Epithelial cell of proximal tubule (primary cell): Measurements from ENCODE around the gene SSC5D. TPM values are rescaled to one million over a fixed set of nuclear protein-coding genes. Genes with fewer than 3 reads are reported as not detected.
"Not testable (repeated sequence)": the region's sequence is repeated elsewhere in the genome, so short reads cannot be mapped to it uniquely, and the experiment has no call there.

Experiments
- DNase-seq: peaks from one replicate; pipeline ENCODE4 v3.0.0-alpha.2; 2011; ENCODE audit warnings: low read depth
- H3K4me3 ChIP-seq: 2 replicates; pipeline ENCODE4 v1.5.1; 2011; ENCODE audit warnings: low read depth, mild to moderate bottlenecking, low read length
- total RNA-seq: library from RNA; depleted of rRNA; stranded (reverse); fragments of >200 nt; gene quantifications from 2 replicates; pipeline ENCODE4 v1.2.3, GENCODE V29; 2015
- TF ChIP-seq, protein P1 (sequence below): conservative IDR thresholded peaks from 2 replicates; pipeline ENCODE4 v1.5.1; 2012; ENCODE audit warnings: low read depth, mild to moderate bottlenecking, low read length

The SSC5D gene
- total RNA-seq, 1 donor from 2014 or later = 0.86 TPM

DNA sequence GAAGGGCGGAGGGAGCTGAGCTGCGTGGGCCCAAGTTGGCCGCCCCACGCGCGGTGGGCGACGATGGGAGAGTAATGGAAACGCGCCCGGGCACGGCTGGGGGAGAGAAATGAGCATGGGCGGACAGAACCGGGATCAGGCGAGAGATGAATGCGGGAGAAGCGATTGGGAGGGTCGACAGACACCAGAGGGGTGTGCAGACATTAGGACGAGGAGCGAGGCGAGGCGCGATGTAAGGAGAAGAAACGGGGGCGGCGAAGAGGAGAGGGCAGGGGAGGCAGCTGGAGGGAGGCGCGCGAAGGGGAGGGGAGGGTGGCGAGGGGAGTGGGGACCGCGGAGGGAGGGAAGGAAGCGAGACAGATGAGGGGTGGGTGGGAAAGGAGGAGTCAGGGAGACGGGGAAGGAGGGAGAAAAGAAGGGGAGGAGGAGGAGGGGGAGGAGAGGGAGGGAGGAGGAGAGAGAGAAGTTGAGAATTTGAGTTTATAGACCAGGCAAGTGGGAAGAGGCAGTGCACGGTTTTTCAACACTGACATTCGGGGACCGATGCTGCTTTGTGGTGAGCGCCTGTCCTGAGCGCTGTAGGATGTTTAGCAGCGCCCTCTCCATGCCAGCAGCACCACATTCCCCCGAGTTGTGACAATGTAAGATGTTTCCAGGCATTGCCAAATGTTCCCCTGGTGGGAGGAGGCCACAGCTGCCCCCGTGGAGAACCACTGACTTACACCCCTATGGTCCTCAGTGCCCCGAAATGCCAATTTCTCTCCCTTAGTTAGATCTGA is 45.0 kb upstream of the SSC5D start, which contains the start of gene SHISA7:
TSS of gene SHISA7 (minus strand) at position 256 of the 779 bp plus-strand sequence. CDS start 437 bp downstream, outside the sequence.
- no peak within 1 kb of the TSS for H3K4me3 ChIP-seq
- TF ChIP-seq, protein P1, sequence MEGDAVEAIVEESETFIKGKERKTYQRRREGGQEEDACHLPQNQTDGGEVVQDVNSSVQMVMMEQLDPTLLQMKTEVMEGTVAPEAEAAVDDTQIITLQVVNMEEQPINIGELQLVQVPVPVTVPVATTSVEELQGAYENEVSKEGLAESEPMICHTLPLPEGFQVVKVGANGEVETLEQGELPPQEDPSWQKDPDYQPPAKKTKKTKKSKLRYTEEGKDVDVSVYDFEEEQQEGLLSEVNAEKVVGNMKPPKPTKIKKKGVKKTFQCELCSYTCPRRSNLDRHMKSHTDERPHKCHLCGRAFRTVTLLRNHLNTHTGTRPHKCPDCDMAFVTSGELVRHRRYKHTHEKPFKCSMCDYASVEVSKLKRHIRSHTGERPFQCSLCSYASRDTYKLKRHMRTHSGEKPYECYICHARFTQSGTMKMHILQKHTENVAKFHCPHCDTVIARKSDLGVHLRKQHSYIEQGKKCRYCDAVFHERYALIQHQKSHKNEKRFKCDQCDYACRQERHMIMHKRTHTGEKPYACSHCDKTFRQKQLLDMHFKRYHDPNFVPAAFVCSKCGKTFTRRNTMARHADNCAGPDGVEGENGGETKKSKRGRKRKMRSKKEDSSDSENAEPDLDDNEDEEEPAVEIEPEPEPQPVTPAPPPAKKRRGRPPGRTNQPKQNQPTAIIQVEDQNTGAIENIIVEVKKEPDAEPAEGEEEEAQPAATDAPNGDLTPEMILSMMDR = no peak
- DNase-seq = no peak

DNA sequence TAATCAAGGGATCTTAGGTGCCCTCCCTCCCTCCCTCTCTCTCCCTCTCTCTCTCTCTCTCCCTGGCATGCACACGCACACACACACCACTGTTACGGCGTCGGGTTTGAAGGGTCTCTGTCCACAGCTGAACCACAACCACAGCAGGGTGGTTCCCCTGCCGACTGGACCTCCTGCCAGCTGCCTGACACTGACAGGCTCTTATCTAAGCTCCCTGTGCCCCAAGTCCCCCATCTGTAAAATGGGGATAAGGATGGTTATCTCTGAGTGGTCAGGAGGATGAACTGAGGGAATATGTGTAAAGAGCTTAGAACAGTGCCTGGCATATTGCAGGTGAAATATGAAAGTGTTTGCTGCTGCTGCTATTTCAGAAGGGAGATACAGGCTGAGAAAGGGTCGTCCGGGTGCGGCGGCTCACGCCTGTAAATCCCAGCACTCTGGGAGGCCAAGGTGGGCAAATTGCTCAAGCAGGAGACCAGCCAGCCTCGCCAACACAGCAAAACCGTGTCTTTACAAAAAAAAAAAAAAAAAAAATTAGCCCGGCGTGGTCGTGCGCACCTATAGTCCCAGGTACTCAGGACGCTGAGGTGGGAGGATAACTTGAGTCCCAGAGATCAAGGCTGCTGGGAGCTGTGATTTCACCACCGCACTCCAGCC is 44.3 kb upstream of the SSC5D start:
- no peak for DNase-seq
- TF ChIP-seq, protein P1 = no peak
- no peak overlapping the region for H3K4me3 ChIP-seq

DNA sequence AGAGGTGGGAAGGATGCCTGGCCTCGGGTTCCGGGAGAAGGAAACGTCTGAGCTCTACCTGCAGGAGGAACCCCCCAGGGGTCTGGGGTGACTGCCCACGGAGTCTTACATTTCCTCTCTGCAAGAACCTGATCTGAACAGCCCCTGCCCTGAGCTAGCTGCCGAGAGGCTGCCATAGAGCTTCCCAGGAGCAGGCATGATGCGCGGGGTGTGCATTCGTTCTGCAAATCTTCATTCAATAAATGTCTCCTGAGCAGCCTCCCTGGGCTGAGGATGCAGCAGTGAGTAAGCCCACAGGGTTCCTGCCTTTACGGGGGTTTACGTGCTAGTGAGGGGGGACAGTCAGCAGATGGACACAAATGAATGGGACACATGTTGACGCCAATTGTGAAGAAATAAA is 43.6 kb upstream of the SSC5D start:
- TF ChIP-seq, protein P1 = no peak

DNA sequence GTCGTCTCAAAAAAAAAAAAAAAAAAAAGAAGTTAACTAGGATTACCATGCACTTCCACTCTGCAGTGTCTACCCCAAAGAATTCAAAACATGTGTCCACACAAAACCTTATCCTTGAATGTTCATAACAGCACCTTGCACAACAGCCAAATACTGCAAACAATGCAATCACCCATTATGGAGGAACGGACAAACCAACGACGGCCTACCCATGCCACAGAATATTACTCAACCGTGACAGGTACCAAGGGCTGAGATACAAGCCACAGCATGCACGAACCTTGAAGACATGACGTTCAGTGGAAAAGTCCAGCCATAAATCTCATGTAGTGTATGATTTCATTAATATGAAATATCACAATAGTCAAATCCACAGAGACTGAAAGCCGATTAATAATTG is 42.2 kb upstream of the SSC5D start:
- TF ChIP-seq, protein P1 = no peak
- DNase-seq = no peak
- no peak overlapping the region for H3K4me3 ChIP-seq

More for the DNA sequence above, 43.6 kb upstream of the SSC5D start:
- H3K4me3 ChIP-seq = no peak overlapping the region
- no peak for DNase-seq

DNA sequence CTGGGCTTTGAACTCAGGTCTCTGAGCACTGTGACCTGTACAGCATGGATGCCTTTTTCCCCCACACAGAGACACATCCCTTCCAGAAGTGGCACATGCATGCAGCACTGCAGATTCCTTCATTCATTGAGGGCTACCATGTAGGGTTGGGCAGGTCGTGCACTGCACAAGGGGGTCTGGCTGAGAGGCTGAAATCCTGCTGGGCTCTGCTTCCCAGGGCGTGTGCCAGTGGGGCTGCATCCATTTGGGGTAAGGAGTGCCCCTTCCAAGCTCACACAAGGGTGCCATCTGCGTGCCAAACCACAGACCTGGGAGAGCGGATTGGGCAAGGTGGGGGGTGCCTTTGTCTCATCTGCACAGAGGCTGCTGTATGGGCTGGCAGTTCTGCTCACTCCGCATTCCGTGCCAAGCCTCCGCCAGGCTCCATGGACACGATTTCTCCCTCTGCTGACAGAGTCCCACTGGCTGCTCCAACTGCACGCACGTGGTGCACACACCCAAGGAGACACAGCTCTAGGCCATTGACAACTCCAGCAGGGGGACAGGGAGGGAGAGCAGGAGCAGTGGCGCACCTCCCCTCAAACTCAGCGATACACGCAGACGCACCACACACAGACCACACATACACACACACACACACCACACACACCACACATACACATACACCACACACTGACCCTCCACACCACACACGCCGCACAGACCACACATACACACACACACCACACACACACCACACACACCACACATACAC is 40.6 kb upstream of the SSC5D start:
- TF ChIP-seq, protein P1 = no peak
- H3K4me3 ChIP-seq = no peak overlapping the region
- no peak for DNase-seq

DNA sequence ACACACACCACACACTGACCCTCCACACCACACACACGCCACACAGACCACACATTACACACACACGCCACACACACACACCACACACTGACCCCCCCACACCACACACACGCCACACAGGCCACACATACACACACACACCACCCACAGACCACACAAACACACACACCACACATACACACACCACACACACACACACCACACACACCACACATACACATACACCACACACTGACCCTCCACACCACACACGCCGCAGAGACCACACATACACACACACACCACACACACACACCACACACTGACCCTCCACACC is 40.1 kb upstream of the SSC5D start:
- DNase-seq, H3K4me3 ChIP-seq: not testable (repeated sequence)

DNA sequence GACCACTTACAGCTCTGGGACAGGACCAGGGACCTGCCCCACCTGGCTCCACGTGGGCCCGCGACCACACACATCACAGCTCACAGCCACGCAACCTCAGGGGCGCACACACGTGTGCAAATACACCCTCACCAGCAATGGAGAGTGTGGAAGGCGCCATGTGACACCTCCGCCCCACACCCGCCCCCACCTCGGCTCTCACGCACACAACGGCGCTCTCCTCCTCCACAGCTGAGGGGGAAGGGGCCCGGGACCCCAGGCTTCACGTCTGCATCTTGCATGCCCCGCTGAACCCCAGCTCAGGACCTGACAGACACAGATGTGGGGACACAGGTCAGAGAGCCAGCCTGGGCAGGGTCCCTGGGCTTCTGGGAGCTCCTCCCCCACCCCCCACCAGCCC is 38.8 kb upstream of the SSC5D start:
- DNase-seq = no peak
- H3K4me3 ChIP-seq = no peak overlapping the region
- TF ChIP-seq, protein P1 = no peak
